ENCODE results near the gene PLEKHF1.

Gene PLEKHF1

DNA sequence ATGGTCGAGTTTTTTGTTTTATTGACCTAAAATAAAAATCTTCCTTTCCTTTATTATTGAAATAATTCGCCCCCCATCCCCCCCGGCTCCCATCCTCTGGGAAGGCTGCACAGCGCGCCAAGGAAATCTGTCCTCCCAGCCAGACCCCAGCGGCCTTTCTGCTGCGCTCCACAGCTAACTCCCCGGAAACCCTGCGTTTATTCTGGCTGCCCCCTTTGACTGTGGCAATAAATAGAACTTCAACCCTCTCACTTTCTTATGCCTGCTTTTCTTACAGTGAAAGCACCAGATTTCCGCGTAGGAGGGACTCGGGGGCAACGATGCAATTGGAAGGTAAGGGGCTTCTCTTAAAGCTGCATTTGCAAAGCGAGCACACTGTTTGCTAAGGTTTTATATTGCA lies 59.5 kb downstream of the PLEKHF1 start:
- TF ChIP-seq, protein P1, sequence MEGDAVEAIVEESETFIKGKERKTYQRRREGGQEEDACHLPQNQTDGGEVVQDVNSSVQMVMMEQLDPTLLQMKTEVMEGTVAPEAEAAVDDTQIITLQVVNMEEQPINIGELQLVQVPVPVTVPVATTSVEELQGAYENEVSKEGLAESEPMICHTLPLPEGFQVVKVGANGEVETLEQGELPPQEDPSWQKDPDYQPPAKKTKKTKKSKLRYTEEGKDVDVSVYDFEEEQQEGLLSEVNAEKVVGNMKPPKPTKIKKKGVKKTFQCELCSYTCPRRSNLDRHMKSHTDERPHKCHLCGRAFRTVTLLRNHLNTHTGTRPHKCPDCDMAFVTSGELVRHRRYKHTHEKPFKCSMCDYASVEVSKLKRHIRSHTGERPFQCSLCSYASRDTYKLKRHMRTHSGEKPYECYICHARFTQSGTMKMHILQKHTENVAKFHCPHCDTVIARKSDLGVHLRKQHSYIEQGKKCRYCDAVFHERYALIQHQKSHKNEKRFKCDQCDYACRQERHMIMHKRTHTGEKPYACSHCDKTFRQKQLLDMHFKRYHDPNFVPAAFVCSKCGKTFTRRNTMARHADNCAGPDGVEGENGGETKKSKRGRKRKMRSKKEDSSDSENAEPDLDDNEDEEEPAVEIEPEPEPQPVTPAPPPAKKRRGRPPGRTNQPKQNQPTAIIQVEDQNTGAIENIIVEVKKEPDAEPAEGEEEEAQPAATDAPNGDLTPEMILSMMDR (IDR thresholded peaks at IDR 0.05; ENCODE audit: borderline replicate concordance, insufficient read depth, low read depth, low read length): no peak
- H3K4me3 ChIP-seq (ENCODE audit: low read depth, low read length): no peak overlapping the region
